ENCODE measurements around the gene GPRIN1. TPM values are rescaled to one million over a fixed set of nuclear protein-coding genes. Genes with fewer than 3 reads are reported as not detected.

The GPRIN1 gene
- total RNA-seq, 1 experiment from 2014 or later: 14.2 TPM

- Histone ChIP-seq H3K36me3 (replicated peaks; ENCODE audit: control insufficient read depth, insufficient read depth, low read length) (no peaks in the 10 kb centered on the region), H3K27me3 (ENCODE audit: control insufficient read depth, insufficient read depth, low read length) (no peaks in the 10 kb centered on the region), H3K4me3 (ENCODE audit: insufficient read depth, low read depth, low read length) (no peak overlapping the region)
- peak; percentile 61 for DNase-seq
Measured at GRCh38 chr5:176589039-176589769, 20.8 kb downstream of the GPRIN1 start.

GRCh38 chr5:176588297-176588696 is 21.7 kb downstream of the GPRIN1 start:
- H3K4me3 ChIP-seq (ENCODE audit: insufficient read depth, low read depth, low read length): no peak overlapping the region
- no peaks in the 10 kb centered on the region for H3K36me3 ChIP-seq (replicated peaks; ENCODE audit: control insufficient read depth, insufficient read depth, low read length)
- no peaks in the 10 kb centered on the region for H3K27me3 ChIP-seq (ENCODE audit: control insufficient read depth, insufficient read depth, low read length)
- DNase-seq: no peak

- H3K27me3 ChIP-seq (ENCODE audit: control insufficient read depth, insufficient read depth, low read length): no peaks in the 10 kb centered on the region
- H3K36me3 ChIP-seq (replicated peaks; ENCODE audit: control insufficient read depth, insufficient read depth, low read length): no peaks in the 10 kb centered on the region
- DNase-seq: no peak
- no peak overlapping the region for H3K4me3 ChIP-seq (ENCODE audit: insufficient read depth, low read depth, low read length)
Measured at GRCh38 chr5:176587398-176587797, 22.6 kb downstream of the GPRIN1 start.

GRCh38 chr5:176583076-176583475 is 26.9 kb downstream of the GPRIN1 start:
- no peaks in the 10 kb centered on the region for H3K36me3 ChIP-seq (replicated peaks; ENCODE audit: control insufficient read depth, insufficient read depth, low read length)
- no peak for DNase-seq
- H3K27me3 ChIP-seq (ENCODE audit: control insufficient read depth, insufficient read depth, low read length): no peaks in the 10 kb centered on the region
- H3K4me3 ChIP-seq (ENCODE audit: insufficient read depth, low read depth, low read length): no peak overlapping the region

- no peak for DNase-seq
- no peak overlapping the region for H3K4me3 ChIP-seq (ENCODE audit: insufficient read depth, low read depth, low read length)
- H3K36me3 ChIP-seq (replicated peaks; ENCODE audit: control insufficient read depth, insufficient read depth, low read length): no peaks in the 10 kb centered on the region
- no peaks in the 10 kb centered on the region for H3K27me3 ChIP-seq (ENCODE audit: control insufficient read depth, insufficient read depth, low read length)
Measured at GRCh38 chr5:176581361-176581760, 28.6 kb downstream of the GPRIN1 start.

GRCh38 chr5:176579323-176579722 is 30.6 kb downstream of the GPRIN1 start:
- Histone ChIP-seq H3K27me3 (ENCODE audit: control insufficient read depth, insufficient read depth, low read length) (no peaks in the 10 kb centered on the region), H3K36me3 (replicated peaks; ENCODE audit: control insufficient read depth, insufficient read depth, low read length) (no peaks in the 10 kb centered on the region), H3K4me3 (ENCODE audit: insufficient read depth, low read depth, low read length) (no peak overlapping the region)
- DNase-seq: no peak

GRCh38 chr5:176578391-176578808 is 31.6 kb downstream of the GPRIN1 start:
- no peak overlapping the region for H3K4me3 ChIP-seq (ENCODE audit: insufficient read depth, low read depth, low read length)
- no peaks in the 10 kb centered on the region for H3K36me3 ChIP-seq (replicated peaks; ENCODE audit: control insufficient read depth, insufficient read depth, low read length)
- no peaks in the 10 kb centered on the region for H3K27me3 ChIP-seq (ENCODE audit: control insufficient read depth, insufficient read depth, low read length)
- peak; percentile 95 for DNase-seq

GRCh38 chr5:176577312-176578176 is 32.4 kb downstream of the GPRIN1 start:
- Histone ChIP-seq H3K36me3 (replicated peaks; ENCODE audit: control insufficient read depth, insufficient read depth, low read length) (no peaks in the 10 kb centered on the region), H3K27me3 (ENCODE audit: control insufficient read depth, insufficient read depth, low read length) (no peaks in the 10 kb centered on the region), H3K4me3 (ENCODE audit: insufficient read depth, low read depth, low read length) (no peak overlapping the region)
- DNase-seq: no peak

GRCh38 chr5:176575488-176576422 is 34.2 kb downstream of the GPRIN1 start:
- Histone ChIP-seq H3K36me3 (replicated peaks; ENCODE audit: control insufficient read depth, insufficient read depth, low read length) (no peaks in the 10 kb centered on the region), H3K27me3 (ENCODE audit: control insufficient read depth, insufficient read depth, low read length) (no peaks in the 10 kb centered on the region), H3K4me3 (ENCODE audit: insufficient read depth, low read depth, low read length) (no peak overlapping the region)
- DNase-seq: no peak

- no peaks in the 10 kb centered on the region for H3K36me3 ChIP-seq (replicated peaks; ENCODE audit: control insufficient read depth, insufficient read depth, low read length)
- no peak for DNase-seq
- no peak overlapping the region for H3K4me3 ChIP-seq (ENCODE audit: insufficient read depth, low read depth, low read length)
- H3K27me3 ChIP-seq (ENCODE audit: control insufficient read depth, insufficient read depth, low read length): no peaks in the 10 kb centered on the region
Measured at GRCh38 chr5:176575066-176575465, 34.9 kb downstream of the GPRIN1 start.

- H3K27me3 ChIP-seq (ENCODE audit: control insufficient read depth, insufficient read depth, low read length): no peaks in the 10 kb centered on the region
- H3K4me3 ChIP-seq (ENCODE audit: insufficient read depth, low read depth, low read length): no peak overlapping the region
- DNase-seq: no peak
- no peaks in the 10 kb centered on the region for H3K36me3 ChIP-seq (replicated peaks; ENCODE audit: control insufficient read depth, insufficient read depth, low read length)
Measured at GRCh38 chr5:176574297-176574591, 35.7 kb downstream of the GPRIN1 start.

GRCh38 chr5:176573564-176574296 is 36.2 kb downstream of the GPRIN1 start:
- no peak overlapping the region for H3K4me3 ChIP-seq (ENCODE audit: insufficient read depth, low read depth, low read length)
- DNase-seq: peak; percentile 96
- no peaks in the 10 kb centered on the region for H3K27me3 ChIP-seq (ENCODE audit: control insufficient read depth, insufficient read depth, low read length)
- no peaks in the 10 kb centered on the region for H3K36me3 ChIP-seq (replicated peaks; ENCODE audit: control insufficient read depth, insufficient read depth, low read length)

GRCh38 chr5:176570044-176570443 is 39.9 kb downstream of the GPRIN1 start:
- no peaks in the 10 kb centered on the region for H3K36me3 ChIP-seq (replicated peaks; ENCODE audit: control insufficient read depth, insufficient read depth, low read length)
- no peak overlapping the region for H3K4me3 ChIP-seq (ENCODE audit: insufficient read depth, low read depth, low read length)
- DNase-seq: no peak
- H3K27me3 ChIP-seq (ENCODE audit: control insufficient read depth, insufficient read depth, low read length): no peaks in the 10 kb centered on the region

GRCh38 chr5:176568657-176569056 is 41.3 kb downstream of the GPRIN1 start:
- H3K27me3 ChIP-seq (ENCODE audit: control insufficient read depth, insufficient read depth, low read length): no peaks in the 10 kb centered on the region

More at GRCh38 chr5:176568657-176569056, 41.3 kb downstream of the GPRIN1 start:
- peak; percentile 60 for DNase-seq
- Histone ChIP-seq H3K4me3 (ENCODE audit: insufficient read depth, low read depth, low read length) (no peak overlapping the region), H3K36me3 (replicated peaks; ENCODE audit: control insufficient read depth, insufficient read depth, low read length) (no peaks in the 10 kb centered on the region)
